DND-41 (cell line): ENCODE results near the gene UCP2.

Experiments used
- ATAC-seq: fragments of 200-7000 bp; cut with Tn5 transposase; 3 replicates; pipeline ENCODE4 v1.9.1; 2021; ENCODE audit warnings: low read depth; ENCODE audit not compliant: insufficient read depth
- DNase-seq: peaks from one replicate; pipeline ENCODE4 v3.0.0-alpha.2; 2020
- H2AFZ ChIP-seq: 2 replicates; pipeline ENCODE4 v1.6.0; 2012; ENCODE audit warnings: low read depth, low read length
- H3K27ac ChIP-seq: 2 replicates; pipeline ENCODE4 v1.5.1; 2012; ENCODE audit warnings: low read length, inconsistent platforms
- H3K27me3 ChIP-seq: fragments of 200-600 bp; sonication (generic); 2 replicates; pipeline ENCODE4 v1.6.0; 2012; ENCODE audit warnings: low read length, mild to moderate bottlenecking, inconsistent platforms; ENCODE audit not compliant: insufficient read depth, poor library complexity
- H3K36me3 ChIP-seq: 2 replicates; pipeline ENCODE4 v1.5.1; 2012; ENCODE audit warnings: low read length, inconsistent platforms; ENCODE audit not compliant: insufficient read depth
- H3K4me1 ChIP-seq: 2 replicates; pipeline ENCODE4 v1.5.1; 2012; ENCODE audit warnings: mild to moderate bottlenecking, low read length; ENCODE audit not compliant: insufficient read depth
- H3K4me2 ChIP-seq: 2 replicates; pipeline ENCODE4 v1.6.0; 2012; ENCODE audit warnings: mild to moderate bottlenecking, moderate library complexity, low read length, inconsistent platforms; ENCODE audit not compliant: insufficient read depth
- H3K4me3 ChIP-seq, 2 experiments: fragments of 200-600 bp in 1 of 2; shearing (Covaris generic) in 1 of 2; 2 replicates each; pipeline ENCODE4 v1.5.1; 2012 to 2016; ENCODE audit warnings: inconsistent platforms in 2 of 2, low read length in 2 of 2, mild to moderate bottlenecking in 2 of 2, low read depth in 1 of 2, moderate library complexity in 1 of 2
- H3K79me2 ChIP-seq: 2 replicates; pipeline ENCODE4 v1.6.0; 2012; ENCODE audit warnings: low read length, inconsistent platforms; ENCODE audit not compliant: insufficient read depth
- H3K9ac ChIP-seq: 2 replicates; pipeline ENCODE4 v1.6.0; 2012; ENCODE audit warnings: low read depth, mild to moderate bottlenecking, inconsistent platforms, low read length, moderate library complexity
- H3K9me3 ChIP-seq: 2 replicates; pipeline ENCODE4 v1.5.1; 2012; ENCODE audit warnings: low read length, moderate library complexity, mild to moderate bottlenecking, inconsistent platforms; ENCODE audit not compliant: insufficient read depth, severe bottlenecking
- H4K20me1 ChIP-seq: 2 replicates; pipeline ENCODE4 v1.6.0; 2012; ENCODE audit warnings: low read length; ENCODE audit not compliant: insufficient read depth
- EZH2 ChIP-seq: IDR thresholded peaks from 3 replicates; pipeline ENCODE4 v1.6.1; 2012; ENCODE audit warnings: borderline replicate concordance, low read depth, mild to moderate bottlenecking, moderate library complexity, low read length, inconsistent platforms; ENCODE audit not compliant: severe bottlenecking
- TF ChIP-seq, protein P1 (sequence below): IDR thresholded peaks from 2 replicates; pipeline ENCODE4 v1.5.1; 2012; ENCODE audit warnings: borderline replicate concordance, low read length, moderate library complexity, mild to moderate bottlenecking; ENCODE audit not compliant: poor library complexity, severe bottlenecking; ENCODE audit errors: extremely low read depth

The UCP2 gene

DNA sequence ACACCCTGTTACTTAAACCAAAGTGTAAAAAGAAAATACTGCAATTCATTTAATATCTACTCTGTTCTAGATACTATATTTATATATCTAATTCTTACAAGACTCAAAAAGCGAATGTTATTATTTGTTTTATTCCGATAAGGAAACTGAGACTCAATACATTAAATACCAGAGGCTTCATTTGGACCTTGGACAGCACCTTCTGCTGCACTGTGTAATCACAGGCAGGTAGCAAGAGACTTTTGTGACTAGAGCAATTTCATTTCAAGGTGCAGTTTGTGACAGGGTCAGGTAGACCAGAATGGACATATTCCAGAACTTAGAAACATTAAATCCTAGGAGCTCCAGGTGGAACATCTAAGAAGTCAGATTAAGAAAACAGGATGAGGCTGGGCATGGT, 53.3 kb downstream of the UCP2 start:
- Histone ChIP-seq H3K79me2 (no peaks in the 10 kb centered on the region), H3K9me3 (no peaks in the 10 kb centered on the region), H3K27me3 (no peaks in the 10 kb centered on the region), H2AFZ (no peak overlapping the region), H3K4me3 (no peak overlapping the region), H3K27ac (no peak overlapping the region), H4K20me1 (no peaks in the 10 kb centered on the region), H3K4me2 (no peak overlapping the region), H3K9ac (no peak overlapping the region), H3K36me3 (peaks cover 41% of the 10 kb centered on the region; the same call in 1 of the 2 replicates), H3K4me1 (no peaks in the 10 kb centered on the region)
- ATAC-seq = no peak
- TF ChIP-seq, protein P1, sequence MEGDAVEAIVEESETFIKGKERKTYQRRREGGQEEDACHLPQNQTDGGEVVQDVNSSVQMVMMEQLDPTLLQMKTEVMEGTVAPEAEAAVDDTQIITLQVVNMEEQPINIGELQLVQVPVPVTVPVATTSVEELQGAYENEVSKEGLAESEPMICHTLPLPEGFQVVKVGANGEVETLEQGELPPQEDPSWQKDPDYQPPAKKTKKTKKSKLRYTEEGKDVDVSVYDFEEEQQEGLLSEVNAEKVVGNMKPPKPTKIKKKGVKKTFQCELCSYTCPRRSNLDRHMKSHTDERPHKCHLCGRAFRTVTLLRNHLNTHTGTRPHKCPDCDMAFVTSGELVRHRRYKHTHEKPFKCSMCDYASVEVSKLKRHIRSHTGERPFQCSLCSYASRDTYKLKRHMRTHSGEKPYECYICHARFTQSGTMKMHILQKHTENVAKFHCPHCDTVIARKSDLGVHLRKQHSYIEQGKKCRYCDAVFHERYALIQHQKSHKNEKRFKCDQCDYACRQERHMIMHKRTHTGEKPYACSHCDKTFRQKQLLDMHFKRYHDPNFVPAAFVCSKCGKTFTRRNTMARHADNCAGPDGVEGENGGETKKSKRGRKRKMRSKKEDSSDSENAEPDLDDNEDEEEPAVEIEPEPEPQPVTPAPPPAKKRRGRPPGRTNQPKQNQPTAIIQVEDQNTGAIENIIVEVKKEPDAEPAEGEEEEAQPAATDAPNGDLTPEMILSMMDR = no peak
- no peak for TF ChIP-seq EZH2
- no peak for DNase-seq
